ENCODE data around the gene BRICD5. TPM values are rescaled to one million over a fixed set of nuclear protein-coding genes. Genes with fewer than 3 reads are reported as not detected.

The BRICD5 gene
- total and polyA plus RNA-seq, 10 donors: 3.5 to 40.2 (median 10.5) TPM

DNA sequence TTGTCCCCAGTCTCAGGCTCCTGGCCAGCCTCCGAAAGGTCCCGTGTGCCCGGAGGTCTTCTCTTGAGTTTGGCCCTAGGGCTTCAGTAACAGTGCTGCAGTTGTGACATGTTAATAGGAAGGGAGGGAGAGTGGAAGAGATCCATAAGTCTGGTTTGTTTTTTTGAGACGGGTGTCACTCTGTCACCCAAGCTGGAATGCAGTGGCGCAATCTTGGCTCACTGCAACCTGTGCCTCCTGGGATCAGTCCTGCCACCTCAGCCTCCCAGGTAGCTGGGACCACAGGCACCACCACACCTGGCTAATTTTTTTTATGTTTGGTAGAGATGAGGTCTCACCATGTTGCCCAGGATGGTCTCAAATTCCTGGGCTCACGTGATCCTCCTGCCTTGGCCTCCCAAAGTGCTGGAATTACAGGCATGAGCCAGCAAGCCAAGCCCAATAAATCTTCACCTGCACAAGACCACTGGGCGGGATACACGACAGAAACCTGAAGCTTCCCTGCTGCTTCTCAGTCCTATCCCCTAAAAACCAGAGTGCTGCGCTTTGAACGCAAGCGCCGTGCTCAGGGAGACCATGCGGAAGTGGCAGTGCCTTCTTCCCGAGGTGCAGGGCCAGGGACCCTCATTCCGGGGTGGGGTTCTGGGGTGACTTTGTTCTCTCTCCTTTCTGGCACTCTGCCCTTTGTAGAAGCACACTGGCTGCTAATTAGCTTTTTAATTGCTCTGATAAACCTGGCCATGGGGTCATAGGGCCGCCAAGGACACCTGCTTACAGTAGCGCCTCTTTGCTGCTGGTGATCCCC is 44.2 kb downstream of the BRICD5 start:
- H3K4me3 ChIP-seq: no peak overlapping the region
- no peak for DNase-seq
- intact Hi-C loops (cut with DNase I; ENCODE audit: low total_unique reads): no loop called here
- peaks cover 0 to 58% (median 21%) of the 10 kb centered on the region in 6 donors for H3K4me1 ChIP-seq
- peak overlapping the region in 1 of 8 donors; percentile 41 for H3K27ac ChIP-seq
- H3K27me3 ChIP-seq (replicated peaks in 1 of 7): no peaks in the 10 kb centered on the region
- TF ChIP-seq POLR2AphosphoS5 (IDR thresholded peaks at IDR 0.05) (no peak), POLR2A (IDR thresholded peaks at IDR 0.05) (no peak)
- TF ChIP-seq, protein P1, sequence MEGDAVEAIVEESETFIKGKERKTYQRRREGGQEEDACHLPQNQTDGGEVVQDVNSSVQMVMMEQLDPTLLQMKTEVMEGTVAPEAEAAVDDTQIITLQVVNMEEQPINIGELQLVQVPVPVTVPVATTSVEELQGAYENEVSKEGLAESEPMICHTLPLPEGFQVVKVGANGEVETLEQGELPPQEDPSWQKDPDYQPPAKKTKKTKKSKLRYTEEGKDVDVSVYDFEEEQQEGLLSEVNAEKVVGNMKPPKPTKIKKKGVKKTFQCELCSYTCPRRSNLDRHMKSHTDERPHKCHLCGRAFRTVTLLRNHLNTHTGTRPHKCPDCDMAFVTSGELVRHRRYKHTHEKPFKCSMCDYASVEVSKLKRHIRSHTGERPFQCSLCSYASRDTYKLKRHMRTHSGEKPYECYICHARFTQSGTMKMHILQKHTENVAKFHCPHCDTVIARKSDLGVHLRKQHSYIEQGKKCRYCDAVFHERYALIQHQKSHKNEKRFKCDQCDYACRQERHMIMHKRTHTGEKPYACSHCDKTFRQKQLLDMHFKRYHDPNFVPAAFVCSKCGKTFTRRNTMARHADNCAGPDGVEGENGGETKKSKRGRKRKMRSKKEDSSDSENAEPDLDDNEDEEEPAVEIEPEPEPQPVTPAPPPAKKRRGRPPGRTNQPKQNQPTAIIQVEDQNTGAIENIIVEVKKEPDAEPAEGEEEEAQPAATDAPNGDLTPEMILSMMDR (IDR thresholded peaks at IDR 0.05 in 8 of 11, conservative IDR thresholded peaks at IDR 0.05 in 3 of 11): no peak
- H3K36me3 ChIP-seq: peaks cover 0 to 88% (median 47%) of the 10 kb centered on the region in 6 donors
- 93 to 97% (median 96%) methylated on average over 17 of the region's 17 CpGs for WGBS, 5 donors
- H3K9me3 ChIP-seq: no peaks in the 10 kb centered on the region

DNA sequence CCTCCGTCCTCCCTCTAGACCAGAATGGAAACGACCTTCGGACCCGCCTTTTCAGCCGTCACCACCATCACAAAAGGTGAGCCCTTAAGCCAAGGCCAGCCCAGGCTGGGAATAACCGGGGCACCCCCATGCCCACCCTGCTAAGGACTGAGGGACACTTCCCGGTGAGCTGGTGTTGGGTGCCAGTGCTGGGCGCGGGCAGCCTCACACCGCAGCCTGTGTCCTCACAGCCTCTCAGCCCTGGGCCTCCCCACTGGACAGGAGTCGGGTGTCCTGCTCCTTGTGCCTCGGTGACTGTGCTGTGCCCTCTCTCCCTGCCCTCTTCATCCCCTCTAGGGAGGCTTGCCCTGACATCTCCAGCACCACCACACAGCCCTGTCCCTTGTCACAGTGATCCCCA is 44.8 kb downstream of the BRICD5 start:
- Histone ChIP-seq H3K4me1 (peaks cover 0 to 58% (median 21%) of the 10 kb centered on the region in 6 donors), H3K27ac (no peak overlapping the region), H3K27me3 (replicated peaks in 1 of 7) (no peaks in the 10 kb centered on the region), H3K9me3 (no peaks in the 10 kb centered on the region), H3K4me3 (no peak overlapping the region), H3K36me3 (peaks cover 0 to 84% (median 42%) of the 10 kb centered on the region in 6 donors)
- intact Hi-C loops (cut with DNase I; ENCODE audit: low total_unique reads): no loop called here
- TF ChIP-seq, protein P1 (IDR thresholded peaks at IDR 0.05 in 8 of 11, conservative IDR thresholded peaks at IDR 0.05 in 3 of 11): no peak
- TF ChIP-seq POLR2AphosphoS5 (IDR thresholded peaks at IDR 0.05) (no peak), POLR2A (IDR thresholded peaks at IDR 0.05) (no peak)
- DNase-seq: no peak
- WGBS, 5 donors: 92 to 98% (median 94%) methylated on average over 8 to 12 of the region's 12 CpGs

DNA sequence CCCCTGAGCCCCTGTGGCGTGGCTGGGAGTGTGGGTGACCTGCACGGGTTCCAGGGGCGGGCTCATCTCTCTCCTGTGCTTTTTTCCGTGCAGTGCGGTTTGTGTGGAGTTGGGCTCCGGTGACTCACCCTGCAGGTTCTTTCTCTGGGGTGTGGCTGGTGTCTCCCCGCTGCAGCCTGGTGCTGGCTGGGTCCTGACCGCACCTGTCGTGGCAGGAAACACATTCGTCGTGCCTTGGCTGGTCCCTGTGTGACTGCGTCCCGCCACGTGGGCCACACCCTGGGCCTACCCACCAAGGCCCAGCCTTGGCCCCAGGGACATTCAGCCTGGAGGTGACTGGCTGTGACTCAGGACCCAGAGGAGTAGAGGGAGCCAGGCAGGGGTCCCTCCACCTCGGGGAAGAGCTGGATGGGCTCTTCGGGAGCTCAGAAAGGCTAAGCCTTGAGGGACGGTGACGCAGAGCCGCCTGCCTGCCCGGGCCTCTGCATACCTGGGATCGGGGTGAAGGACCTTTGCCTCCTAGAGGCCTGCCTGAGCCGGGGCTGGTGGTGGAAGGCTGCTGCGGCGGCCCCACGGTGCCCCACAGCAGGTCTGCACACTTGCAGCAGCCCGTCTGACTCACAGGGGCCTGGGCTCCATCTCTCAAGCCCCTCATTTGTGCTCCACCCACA is 47.3 kb downstream of the BRICD5 start:
- 86 to 93% (median 91%) methylated on average over 14 to 26 of the region's 26 CpGs for WGBS, 5 donors
- Histone ChIP-seq H3K9me3 (no peaks in the 10 kb centered on the region), H3K27me3 (replicated peaks in 1 of 7) (no peaks in the 10 kb centered on the region), H3K4me1 (peaks cover 6 to 72% (median 33%) of the 10 kb centered on the region in 6 donors), H3K36me3 (peaks cover 0 to 60% (median 26%) of the 10 kb centered on the region in 6 donors), H3K4me3 (no peak overlapping the region), H3K27ac (peak overlapping the region in 1 of 8 donors; percentile 13)
- intact Hi-C loops (cut with DNase I; ENCODE audit: low total_unique reads): no loop called here
- DNase-seq: no peak
- TF ChIP-seq, protein P1 (IDR thresholded peaks at IDR 0.05 in 8 of 11, conservative IDR thresholded peaks at IDR 0.05 in 3 of 11): no peak
- no peak for TF ChIP-seq POLR2A (IDR thresholded peaks at IDR 0.05)
- TF ChIP-seq POLR2AphosphoS5 (IDR thresholded peaks at IDR 0.05): no peak

DNA sequence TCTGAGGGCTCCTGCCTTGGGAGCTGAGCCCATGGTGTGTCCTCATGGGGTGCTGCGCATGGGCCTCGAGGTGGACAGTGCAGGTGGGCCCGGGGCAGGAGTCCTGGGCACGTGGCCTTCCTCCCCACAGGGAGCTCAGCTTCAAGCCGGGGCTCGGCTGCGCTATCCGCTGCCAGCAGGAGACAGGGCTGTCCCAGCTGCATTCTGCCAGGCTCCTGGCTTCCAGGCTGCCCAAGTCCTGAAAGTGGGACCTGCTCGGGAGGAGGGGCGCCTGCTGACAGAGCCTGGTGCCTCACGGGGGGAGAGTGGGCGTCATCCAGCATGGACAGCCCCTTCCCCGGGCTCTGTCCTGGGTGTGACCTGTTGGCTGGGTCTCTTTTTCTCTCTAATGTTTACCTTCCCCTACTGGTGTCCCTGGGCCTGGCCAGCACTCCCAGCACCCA is 48.0 kb downstream of the BRICD5 start:
- Histone ChIP-seq H3K9me3 (no peaks in the 10 kb centered on the region), H3K27ac (peak overlapping the region in 1 of 8 donors; percentile 13), H3K27me3 (replicated peaks in 1 of 7) (no peaks in the 10 kb centered on the region), H3K4me3 (no peak overlapping the region), H3K4me1 (peaks cover 9 to 73% (median 37%) of the 10 kb centered on the region in 6 donors), H3K36me3 (peaks cover 0 to 60% (median 19%) of the 10 kb centered on the region in 6 donors)
- intact Hi-C loops (cut with DNase I; ENCODE audit: low total_unique reads): no loop called here
- DNase-seq: no peak
- WGBS, 5 donors: 95 to 99% (median 97%) methylated on average over 10 to 13 of the region's 13 CpGs; no CpG with 5 or more reads in 1 of the 5 donors
- TF ChIP-seq POLR2A (IDR thresholded peaks at IDR 0.05) (no peak), POLR2AphosphoS5 (IDR thresholded peaks at IDR 0.05) (no peak)
- TF ChIP-seq, protein P1 (IDR thresholded peaks at IDR 0.05 in 8 of 11, conservative IDR thresholded peaks at IDR 0.05 in 3 of 11): no peak
